ENCODE measurements around the gene WDR46.
"Not testable (repeated sequence)": the region's sequence is repeated elsewhere in the genome, so short reads cannot be mapped to it uniquely, and the experiment has no call there.

Gene WDR46

DNA sequence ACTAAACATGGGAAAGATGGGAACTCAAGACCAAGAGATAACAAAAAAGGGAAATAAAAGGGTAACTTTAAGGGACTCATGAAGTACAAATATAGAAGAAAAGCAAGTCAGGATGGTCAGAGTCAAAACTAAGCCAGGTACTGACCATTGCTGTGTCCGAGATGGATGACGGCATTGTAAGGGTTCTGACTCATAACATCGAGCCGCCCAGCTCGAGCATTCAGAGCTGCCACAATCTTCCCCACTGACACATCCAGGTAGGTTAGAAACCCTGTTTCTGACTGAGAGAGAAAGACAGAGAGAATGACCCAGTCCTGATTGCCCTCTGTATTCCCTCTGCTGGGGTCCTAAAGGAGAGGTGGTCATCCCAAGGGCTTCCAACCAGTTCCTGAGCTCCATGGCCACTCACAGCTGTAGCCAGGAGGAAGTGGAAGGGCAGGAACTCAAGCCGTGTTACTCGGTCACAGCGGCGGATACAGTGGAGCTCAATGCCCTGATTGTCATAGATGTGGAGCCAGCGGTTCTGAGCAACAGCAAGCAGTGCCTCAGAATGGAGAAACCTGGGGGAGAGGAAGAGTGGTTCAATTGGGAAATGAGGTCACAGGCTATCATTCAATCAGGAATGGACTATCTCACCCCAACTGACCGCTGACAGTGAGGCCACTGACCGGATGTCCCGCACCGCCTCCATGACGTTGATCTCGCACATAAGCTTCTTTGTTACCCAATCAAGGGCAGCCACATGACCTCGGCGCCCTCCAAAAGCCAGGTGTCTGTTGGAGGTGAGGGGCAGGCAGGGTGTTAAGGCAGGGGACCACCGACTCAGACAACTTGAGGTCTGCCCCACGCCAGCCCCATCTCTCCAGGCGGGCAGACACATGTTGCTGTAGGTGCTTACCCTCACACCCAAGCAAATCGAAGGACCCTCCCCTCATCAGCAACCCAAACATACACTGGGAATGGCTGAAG is 1.8 kb downstream of the WDR46 start:
- DNase-seq, result no peak

DNA sequence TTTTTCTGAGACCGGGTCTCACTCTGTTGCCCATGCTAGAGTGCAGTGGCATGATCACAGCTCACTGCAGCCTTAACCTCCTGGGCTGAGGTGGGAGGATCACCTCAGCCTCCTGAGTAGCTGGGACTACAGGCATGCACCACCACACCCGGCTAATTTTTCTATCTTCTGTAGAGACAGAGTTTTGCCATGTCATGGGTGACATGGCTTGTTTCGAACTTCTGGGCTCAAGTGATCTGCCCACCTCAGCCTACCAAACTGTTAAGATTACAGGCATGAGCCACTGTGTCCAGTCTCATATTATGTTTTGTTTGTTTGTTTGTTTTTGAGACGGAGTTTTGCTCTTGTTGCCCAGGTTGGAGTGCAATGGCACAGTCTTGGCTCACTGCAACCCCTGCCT is 3.8 kb downstream of the WDR46 start:
- not testable (repeated sequence) for DNase-seq

DNA sequence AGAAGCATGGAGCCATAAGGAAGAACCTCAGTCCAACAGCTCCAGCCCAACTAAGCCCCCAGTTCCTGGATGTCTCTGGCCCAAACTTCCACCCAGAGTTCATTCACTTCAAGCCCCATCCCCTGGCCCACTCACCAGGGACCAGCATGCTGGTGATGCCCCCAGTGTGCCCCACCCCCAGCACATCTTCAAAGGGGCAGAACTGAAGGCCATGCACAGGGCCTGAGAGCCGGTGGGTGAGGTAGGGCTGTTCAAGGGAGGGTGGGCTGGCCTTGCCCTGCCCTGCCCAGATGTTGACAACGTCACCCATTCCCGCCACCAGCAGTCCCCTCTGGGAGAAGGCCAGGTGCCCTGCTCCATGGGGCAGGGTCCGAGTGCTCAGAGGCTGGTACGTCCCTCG is 8.5 kb downstream of the WDR46 start:
- no peak for DNase-seq

DNA sequence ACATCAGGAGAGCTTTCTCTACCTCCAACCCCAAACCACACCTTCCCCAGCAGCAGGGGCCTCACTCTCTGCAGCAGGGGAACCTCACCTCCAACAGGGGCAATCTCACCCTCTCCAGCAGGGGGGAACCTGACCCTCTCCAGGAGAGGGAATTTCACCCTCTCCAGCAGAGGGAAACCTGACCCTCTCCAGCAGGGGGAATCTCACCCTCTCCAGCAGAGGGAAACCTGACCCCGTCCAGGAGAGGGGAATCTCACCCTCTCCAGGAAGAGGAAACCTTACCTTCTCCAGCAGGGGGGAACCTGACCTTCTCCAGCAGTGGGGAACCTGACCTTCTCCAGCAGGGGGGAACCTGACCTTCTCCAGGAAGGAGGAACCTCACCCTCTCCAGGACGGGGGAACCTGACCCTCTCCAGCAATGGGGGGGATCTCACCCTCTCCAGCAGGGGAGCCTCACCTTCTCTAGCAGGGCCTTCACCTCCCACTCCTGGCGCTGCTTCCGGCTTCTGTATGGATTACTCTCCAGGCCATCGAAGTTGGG is 9.0 kb downstream of the WDR46 start:
- peak; percentile 8 to 48 for DNase-seq

DNA sequence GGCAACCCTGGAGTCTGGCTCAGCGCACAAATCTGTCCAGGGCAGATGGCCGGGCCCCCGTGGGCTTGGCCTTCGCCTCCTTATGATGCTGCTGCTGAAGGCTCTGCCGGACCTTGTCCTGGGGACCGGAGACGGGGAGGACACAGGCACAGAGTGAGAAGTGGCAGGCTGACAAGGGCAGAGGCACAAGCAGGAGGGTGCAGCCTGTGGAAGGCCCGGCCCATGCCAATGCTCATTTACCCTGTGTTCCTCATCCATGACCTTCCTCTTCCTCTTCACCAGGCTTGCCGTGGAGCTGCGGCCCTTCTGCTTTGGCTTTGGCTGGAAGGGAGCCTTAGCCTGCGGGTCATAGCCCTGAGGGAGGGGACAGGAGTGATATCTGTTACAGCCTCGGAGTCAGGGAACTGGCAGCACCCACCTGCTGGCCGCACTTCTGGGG is 9.8 kb downstream of the WDR46 start:
- DNase-seq, result no peak

DNA sequence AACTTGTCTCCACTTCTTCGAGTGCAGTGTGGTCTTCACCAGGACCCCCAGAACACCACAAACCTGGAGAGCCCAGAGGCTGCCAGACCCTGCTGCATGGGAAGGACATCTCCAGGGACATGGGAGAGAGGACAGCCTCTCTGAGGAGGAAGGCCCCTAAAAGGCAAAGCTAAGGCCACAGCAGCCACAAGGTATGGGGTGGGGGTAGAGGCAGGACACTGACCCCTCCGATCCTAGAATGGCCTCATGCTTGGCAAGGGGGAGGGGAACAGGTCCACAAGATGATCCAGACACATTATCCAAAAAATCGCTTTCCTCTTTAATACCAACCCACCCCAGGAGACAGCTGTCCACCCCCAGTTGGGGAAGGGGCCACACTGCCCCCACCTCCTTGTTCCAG is 10.2 kb downstream of the WDR46 start:
- DNase-seq, result no peak

DNA sequence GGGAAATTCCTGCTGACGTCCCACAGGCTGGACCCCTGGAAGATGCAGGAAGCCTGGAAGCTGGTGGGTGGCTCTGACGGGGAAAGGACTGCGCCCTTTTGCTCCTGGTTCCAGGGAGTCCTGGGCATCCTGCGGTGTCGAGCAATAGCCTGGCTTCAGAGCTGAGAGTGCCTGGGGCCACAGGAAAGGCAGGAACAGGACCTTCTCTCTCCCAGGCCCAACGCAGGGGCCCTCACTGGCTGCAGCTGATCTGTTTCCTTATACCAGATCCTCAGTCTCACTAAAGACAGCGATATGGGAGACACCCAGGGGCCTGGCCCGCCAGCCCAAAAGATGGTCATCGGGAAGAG is 10.7 kb downstream of the WDR46 start:
- no peak for DNase-seq

DNA sequence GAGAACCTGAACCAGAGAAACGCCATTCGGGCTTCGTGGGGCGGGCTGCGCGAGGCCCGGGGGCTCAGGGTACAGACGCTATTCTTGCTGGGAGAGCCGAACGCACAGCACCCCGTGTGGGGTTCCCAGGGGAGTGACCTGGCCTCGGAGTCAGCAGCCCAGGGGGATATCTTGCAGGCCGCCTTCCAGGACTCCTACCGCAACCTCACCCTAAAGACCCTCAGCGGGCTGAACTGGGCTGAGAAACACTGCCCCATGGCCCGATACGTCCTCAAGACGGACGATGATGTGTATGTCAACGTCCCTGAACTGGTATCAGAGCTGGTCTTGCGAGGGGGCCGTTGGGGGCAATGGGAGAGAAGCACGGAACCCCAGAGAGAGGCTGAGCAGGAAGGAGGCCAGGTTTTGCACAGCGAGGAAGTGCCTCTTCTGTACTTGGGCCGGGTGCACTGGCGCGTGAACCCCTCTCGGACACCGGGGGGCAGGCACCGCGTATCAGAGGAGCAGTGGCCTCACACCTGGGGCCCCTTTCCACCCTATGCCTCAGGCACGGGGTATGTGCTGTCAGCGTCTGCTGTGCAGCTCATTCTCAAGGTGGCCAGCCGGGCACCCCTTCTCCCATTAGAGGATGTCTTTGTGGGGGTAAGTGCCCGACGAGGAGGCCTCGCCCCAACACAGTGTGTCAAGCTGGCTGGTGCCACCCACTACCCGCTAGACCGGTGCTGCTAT is 11.2 kb downstream of the WDR46 start:
- DNase-seq, result no peak

DNA sequence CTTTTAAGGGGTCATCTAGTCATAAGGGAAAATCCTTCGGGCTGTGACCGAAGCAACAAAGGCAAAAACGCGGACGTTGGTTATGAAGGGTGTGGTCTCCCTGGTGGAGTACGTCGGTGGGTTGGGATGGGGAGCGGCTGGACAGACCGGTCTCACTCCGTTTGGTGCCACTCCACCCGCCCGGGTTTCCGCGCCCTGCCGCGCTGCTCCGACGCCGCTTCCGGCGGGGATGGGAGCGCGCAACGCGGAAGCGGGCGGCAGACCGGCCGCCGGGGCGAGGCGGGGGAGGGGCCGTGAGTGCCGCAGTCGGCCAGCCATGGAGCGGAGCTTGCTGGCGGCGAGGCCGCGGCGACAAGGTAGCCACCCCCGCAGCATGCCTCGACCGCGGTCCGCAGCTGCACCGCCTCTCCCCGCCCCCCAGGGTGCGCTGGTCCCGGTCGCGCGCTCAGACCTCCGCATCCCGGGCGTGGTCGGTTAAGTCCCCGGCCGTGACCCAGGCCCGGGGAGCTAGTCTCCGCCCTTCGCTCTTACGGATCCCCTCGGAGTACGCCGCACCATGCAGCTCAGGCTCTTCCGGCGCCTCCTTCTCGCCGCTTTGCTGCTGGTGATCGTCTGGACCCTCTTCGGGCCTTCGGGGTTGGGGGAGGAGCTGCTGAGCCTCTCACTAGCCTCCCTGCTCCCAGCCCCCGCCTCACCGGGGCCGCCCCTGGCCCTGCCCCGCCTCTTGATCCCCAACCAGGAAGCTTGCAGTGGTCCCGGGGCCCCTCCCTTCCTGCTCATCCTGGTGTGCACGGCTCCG is 12.0 kb downstream of the WDR46 start, which contains the start of gene B3GALT4:
TSS of gene B3GALT4 (plus strand) at position 260 of the 799 bp plus-strand sequence. CDS start at position 557, 297 bp downstream.
- peak; percentile 59 to 83 for DNase-seq

DNA sequence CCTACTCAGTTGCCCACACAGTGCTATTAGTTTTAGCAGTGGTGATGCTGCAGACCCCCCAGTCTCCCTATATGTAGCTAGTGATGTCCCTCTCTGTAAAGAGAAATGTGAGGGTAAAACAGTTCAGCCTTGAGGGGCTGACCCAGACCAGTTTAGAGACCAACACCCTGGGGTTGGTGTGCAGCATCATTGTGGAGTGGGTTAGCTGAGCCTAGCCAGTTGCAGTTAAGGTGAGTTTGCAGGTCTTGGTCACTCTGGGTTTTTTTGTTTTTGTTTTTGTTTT is 12.5 kb downstream of the WDR46 start:
- no peak for DNase-seq

DNA sequence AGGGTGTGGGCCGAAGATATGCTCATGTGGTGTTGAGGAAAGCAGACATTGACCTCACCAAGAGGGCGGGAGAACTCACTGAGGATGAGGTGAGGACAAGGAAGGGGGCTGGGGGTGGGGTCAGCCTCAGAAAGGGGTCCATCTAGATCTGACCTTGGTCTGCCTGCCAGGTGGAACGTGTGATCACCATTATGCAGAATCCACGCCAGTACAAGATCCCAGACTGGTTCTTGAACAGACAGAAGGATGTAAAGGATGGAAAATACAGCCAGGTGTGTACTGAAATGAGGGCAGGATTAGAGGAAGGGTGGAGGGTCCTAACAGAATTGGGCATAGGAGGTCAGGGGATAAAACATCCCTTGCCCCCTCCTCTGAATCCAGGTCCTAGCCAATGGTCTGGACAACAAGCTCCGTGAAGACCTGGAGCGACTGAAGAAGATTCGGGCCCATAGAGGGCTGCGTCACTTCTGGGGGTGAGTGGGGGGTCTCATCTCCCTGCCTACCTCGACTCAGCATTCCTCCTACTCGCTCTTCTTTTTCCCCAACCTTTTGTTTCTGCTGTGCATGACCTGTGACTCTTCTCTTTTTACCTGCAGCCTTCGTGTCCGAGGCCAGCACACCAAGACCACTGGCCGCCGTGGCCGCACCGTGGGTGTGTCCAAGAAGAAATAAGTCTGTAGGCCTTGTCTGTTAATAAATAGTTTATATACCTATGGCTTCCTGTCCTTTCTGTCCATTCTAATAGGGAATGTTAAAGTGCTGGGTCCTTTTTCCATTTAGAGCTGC is 13.1 kb downstream of the WDR46 start:
- not testable (repeated sequence) for DNase-seq

DNA sequence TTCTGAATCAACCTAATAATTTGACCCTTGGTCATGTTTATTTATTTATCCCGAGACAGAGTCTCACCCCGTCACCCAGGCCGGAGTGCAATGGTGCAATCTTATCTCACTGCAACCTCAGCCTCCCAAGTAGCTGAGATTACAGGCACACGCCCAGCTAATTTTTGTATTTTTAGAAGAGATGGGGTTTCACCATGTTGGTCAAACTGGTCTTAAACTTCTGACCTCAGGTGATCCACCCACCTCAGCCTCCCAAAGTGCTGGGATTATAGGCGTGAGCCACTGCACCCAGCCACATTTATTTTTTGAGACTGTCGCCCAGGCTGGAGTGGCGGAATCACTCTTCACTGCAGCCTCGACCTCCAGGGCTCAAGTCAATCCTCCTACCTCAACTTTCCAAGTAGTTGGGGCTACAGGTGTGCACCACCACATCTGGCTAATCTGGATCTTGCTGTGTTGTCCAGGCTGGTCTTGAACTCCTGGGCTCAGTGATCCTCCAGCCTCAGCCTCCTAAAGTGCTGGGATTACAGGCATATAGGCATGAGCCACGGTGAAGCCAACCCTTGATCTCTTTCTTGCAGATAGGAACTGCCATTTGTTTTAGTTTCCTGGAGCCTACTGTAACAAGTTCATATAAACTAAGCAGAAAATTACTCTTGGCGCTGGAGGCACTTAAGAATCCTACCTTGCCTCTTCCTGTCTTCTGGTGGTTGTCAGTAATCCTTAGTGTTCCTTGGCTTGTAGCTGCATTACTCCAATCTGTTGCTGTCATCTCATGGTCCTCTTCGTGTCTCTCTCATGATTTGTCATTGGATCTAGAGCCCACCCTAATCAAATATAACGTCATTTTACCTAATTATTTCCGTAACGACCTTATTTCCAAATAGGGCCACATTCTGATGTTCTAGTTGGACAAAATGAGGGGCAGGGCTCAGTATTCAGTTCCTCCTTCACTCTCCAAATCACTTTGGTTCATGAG is 14.8 kb downstream of the WDR46 start:
- no peak for DNase-seq

DNA sequence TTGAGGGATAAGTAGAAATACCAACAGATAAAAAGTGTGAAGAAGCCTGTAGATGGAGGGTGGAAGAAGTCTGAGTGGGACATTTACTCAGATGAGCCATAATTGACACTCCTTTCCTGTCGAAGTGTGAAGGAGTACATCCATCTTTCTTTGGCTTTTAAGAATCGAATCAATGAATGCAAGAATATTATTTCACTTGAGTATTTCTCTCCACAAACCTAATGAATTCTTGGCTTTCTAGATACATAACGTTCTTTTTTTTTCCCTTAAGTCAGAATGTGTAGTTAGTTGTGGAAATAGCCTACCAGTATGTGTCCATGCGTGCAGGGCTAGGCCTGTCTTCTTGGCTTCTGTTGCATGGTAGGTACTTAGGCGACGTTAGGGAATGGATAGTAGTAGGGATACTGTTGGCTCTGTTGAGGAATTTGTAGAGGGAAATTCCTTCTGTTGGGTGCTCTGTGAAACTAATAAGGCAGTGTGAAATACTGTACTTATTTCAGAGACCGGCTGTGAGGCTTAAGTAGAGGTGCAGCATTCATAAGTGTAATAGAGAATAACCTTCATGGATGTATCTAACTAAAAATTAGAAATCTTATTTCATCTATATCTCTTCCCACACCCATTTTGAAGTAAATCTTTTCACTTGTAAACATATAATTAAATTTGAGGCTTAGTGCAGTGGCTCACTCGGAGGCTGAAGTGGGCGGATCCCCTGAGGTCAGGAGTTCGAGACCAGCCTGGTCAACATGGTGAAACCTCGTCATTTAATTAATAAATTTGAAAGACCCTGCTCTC is 15.7 kb downstream of the WDR46 start:
- no peak for DNase-seq

DNA sequence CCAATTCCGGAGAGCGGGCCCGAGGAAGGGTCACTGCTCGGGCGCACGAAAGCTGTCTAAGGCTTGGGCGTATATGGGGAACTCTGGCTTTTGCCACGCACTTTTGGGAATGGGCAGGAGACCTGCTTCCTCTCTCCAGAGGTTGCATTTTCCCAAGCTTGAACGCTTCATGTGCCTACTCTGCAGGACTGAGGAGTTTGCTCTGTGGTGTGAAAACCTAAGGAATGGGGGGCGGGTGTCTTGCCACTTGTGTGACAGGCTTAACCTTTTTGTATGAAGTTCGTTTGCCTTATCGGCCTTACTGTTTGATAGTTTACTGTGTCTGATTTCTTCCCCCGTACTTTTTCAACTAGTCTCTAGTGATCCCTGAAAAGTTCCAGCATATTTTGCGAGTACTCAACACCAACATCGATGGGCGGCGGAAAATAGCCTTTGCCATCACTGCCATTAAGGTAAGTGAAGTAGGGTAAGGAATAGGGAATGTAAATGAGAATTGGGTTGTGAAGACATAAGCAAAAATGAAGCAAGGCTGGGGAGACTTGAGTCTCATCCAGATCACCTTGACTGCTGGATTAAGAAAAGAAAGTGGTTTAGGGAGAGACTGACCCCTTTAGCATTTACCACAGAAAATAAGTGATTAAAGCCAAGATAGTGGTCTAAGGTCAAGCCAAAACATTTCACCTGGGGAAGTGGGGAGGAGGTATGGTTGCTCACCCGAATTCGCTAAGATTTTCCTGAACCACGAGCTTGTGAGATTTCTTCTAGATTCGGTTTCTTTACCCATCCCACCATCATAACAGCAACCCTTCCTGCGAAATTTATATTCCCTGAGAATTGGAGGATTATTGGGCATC is 16.5 kb downstream of the WDR46 start:
- DNase-seq, result no peak

DNA sequence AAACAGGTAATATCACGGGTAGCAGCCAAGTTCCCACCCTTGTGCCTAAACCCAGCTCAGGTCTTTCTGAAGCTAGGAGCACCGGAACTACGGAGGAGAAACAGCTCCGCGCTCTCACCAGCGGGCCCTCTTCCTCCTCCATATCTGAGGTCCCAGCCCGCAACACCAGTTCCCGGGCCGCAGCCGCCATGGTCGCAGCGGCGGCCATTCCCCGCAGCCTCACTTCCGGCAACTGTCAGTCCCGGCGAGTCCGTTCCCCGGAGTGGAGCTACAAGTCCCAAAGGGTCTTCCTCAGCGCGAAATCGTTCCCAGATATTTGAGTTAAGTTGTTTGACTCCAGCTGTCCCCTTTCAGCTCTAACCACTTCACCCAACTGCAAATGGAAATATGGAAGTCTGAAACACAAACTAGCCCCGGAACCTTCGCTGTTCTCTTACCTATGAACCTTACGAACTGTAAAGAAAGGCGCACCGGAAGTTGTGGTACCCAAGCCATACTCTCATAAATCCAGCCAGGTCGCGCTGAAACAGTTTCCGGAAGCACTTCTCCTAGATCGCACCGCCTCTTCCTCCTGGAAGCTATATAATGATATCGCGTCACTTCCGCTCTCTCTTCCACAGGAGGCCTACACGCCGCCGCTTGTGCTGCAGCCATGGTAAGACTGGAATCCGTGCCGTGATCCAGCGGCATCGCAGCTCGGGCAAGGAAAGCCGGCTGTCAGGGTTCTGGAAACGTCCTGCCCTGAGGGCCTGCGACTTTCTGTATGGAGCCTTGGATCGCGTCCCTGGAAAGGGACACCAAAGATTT is 17.4 kb downstream of the WDR46 start, which contains the start of the genes RPS18 and VPS52:
TSS of gene RPS18 (plus strand) at position 608 of the 807 bp plus-strand sequence. CDS start at position 653, 45 bp downstream.
TSS of gene VPS52 (minus strand) at position 409 of the 807 bp plus-strand sequence. CDS start at position 208, 201 bp downstream.
- peak; percentile 97 to 98 for DNase-seq

DNA sequence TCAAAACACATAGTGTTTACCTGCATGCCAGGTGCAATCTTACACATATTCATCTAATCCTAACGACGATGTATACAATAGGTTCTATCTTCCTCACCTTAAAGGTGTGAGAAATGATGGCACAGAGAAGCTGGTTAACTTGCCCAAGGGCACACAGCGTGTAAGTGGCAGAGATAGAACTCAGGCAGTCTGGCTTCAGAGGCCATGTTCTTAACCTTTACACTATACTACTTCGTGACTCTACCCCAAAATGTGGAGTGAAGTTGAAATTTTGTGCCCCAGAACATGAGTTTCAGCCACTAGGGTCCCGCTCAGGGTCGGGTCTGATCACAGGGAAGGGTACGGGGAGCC is 17.9 kb downstream of the WDR46 start:
- DNase-seq, result no peak

DNA sequence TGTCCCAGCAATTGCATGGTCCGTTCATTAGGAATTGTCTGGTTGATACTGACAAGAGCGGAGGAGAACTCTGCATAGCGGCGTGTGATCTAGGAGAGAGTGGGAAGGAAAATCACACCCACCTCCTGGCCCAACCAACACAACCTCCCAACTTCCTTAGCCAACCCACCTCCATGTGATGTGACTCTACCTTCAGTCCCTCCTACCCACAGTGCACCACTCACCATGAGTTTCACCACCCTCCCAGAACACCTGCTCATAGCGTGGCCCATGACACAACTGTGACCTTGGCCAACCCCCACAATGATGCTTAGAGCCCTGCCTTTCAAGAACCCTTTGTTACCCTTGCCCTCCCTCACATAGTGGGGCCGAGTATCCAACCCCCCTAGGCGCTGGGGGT is 25.0 kb downstream of the WDR46 start:
- DNase-seq, result no peak

DNA sequence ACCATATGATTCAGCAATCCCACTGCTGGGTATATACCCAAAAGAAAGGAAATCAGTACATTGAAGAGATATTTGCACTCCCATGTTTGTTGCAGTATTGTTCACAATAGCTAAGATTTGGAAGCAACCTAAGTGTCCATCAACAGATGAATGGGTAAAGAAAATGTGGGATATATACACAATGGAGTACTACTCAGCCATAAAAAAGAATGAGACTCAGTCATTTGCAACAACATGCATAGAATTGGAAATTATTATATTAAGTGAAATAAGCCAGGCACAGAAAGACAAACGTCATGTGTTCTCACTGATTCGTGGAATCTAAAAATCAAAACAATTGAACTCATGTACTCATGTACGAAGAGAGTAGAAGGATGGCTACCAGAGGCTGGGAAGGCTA is 26.5 kb downstream of the WDR46 start:
- not testable (repeated sequence) for DNase-seq

Measured in NCI-H1930 (cell line).